ENCODE results near the gene CDHR4.
"Not testable (repeated sequence)": the region's sequence is repeated elsewhere in the genome, so short reads cannot be mapped to it uniquely, and the experiment has no call there.

Gene CDHR4

GRCh38 chr3:49802719-49803464 lies 3.2 kb upstream of the CDHR4 start, which contains the start of gene INKA1:
INKA1 (plus strand) TSS chr3:49803261; CDS start chr3:49803393, 132 bp downstream.
- peak; percentile 69 for DNase-seq

- DNase-seq, result no peak
Observed at GRCh38 chr3:49801160-49801559, 1.5 kb upstream of the CDHR4 start.

GRCh38 chr3:49799105-49799504 lies 568 bp downstream of the CDHR4 start:
- no peak for DNase-seq

DNA sequence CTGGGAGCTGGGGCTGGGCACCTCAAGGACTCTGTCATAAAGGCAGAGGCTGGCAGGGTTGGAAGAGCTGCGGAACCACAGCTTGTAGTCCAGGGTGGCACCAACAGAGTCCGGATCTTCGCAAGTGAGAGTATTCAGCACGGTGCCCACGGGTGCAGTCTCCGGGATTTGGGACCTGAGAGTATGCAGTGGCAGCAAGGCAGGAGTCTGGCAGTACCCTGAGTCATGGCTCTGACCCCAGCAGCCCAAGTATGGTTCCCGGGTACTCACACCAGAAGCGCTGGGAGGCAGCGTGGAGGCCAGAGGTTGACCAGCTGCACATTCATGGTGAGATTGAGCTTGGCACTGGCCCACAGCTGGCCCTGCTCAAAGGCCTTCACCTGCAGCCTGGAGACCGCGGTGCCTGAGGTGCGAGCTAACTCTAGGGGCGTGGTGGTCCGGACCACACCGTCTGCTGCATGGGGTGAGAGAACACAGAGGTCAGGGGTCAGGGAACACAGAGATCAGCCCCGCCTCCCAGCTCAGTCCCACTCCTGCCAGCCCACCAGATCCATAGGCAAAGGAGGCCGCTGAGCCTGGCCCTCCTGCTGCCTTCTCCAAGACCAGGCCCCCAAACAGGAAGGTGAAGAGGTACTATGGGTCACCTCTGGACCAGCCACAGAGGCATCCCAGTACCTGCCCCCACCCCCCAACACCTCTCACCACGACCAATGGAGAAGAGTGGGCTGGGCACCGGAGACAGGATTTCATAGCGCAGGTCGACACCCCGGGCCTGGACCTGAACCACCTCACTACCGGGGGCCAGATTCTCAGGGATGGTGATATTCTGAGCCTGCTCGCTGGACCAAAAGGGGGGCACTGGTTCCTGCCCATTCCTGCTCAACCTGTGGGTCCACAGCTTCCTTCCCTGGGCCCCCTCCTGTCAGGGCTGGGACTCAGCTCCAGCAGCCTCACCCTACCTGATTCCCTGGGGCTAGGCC lies 4.5 kb downstream of the CDHR4 start:
- DNase-seq, result no peak

DNA sequence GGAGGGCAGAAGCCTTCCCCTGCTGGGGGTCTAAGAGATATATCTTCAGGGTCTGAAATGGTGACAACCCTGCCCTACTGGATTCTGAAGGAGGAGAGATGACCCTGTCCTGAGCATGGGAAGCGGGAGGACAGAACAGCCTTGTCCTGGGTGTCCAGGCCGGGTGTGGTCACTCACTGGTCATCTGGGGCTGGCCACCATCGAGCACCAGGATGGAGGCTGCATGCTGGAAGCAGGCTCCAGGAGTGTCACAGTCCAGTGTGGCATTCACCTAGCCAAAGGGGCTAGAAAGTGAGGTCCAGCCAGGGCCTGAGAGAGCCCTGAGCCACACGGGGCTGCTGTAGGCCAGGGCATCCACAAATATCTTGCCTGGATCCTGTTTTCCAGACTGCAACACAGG lies 5.2 kb downstream of the CDHR4 start:
- DNase-seq, result no peak

- no peak for DNase-seq
Observed at GRCh38 chr3:49793486-49794085, 6.1 kb downstream of the CDHR4 start.

GRCh38 chr3:49792371-49793150 lies 7.1 kb downstream of the CDHR4 start:
- DNase-seq, result no peak

- no peak for DNase-seq
Observed at GRCh38 chr3:49791571-49791970, 8.1 kb downstream of the CDHR4 start.

DNA sequence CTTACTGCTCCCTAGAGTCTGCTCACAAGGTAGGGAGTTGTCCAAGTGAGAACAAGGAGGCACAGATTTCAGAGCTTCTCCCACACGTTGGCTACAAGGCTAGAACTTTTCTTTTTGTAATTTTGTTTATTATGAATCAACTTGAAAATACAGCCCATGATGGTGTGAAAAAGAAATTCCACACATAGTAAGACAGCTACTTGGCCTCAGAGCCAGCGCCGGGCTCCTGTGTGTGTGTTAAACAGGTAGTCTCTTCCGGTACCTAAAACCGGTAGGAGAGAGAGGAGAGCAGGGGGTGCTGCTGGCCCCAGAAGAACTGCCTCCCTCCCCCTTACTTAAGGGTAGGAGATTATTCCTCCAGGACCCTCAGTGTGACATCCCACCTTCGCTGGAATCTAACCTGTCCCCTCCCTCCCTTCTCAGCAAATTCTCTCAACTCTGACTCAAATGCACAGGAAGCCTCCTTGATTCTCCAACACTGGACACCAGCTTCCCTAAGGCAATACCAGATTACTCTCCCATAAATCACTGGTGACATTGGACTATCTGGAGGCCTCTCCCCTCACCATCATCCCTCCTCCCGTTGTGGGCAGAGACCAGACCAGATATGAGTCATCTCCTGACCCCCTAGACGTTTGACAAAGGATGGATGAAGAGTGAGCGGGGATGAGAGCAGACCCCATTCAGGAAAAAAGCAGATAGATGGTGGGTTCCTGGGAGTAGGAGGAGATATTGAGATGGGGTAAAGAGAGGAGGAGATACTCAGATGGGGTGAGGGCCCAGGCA lies 8.9 kb downstream of the CDHR4 start:
- DNase-seq, result no peak

GRCh38 chr3:49788056-49788455 lies 11.6 kb downstream of the CDHR4 start:
- no peak for DNase-seq

- no peak for DNase-seq
Observed at GRCh38 chr3:49787536-49787935, 12.1 kb downstream of the CDHR4 start.

- no peak for DNase-seq
Observed at GRCh38 chr3:49787182-49787464, 12.6 kb downstream of the CDHR4 start.

DNA sequence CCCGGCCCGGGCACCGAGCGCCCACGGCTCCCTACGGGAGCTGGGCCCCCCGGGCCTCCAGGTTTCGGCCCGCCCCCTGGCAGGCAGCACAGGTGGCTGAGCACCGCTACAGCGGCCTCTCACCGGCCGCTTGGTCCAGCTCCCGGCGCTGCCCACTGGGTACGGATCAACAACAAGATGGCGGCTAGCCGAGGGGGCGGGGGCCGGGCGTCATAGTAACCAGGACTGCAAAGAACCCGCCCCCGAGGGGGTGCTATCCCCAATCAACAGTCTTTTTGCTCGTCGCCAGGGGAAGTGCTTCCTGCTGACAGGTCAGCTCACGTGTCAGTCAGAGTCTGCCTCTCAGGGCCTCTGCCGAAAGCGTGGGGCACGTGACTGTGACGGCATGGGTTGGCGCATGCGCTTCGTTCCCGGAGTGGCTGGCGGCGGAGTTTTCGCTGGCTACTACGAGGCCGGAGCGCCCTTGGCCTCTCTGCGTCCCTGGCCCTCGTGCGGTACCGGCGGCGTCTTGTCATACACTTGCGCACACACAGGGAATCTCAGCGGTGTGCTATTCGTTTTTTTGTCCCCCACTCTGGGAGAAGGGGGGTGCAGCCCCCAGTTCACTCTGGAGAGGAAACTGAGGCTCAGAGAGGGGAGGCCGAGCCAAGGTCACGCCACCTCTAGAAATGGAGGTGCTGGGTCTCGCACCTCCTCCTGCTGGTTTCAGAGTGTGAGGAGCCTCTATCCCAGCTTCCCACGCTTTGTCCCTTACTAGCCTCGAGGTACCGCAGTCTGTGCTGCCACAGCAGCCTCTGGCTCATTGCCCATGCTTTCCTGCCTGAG lies 13.1 kb downstream of the CDHR4 start, which contains the start of gene IP6K1:
Gene IP6K1, minus strand, starts transcription at position 186 of the 825 bp plus-strand sequence. CDS start 38,502 bp downstream, outside the sequence.
- DNase-seq, result peak; percentile 100

- no peak for DNase-seq
Observed at GRCh38 chr3:49785565-49786356, 13.9 kb downstream of the CDHR4 start.

DNA sequence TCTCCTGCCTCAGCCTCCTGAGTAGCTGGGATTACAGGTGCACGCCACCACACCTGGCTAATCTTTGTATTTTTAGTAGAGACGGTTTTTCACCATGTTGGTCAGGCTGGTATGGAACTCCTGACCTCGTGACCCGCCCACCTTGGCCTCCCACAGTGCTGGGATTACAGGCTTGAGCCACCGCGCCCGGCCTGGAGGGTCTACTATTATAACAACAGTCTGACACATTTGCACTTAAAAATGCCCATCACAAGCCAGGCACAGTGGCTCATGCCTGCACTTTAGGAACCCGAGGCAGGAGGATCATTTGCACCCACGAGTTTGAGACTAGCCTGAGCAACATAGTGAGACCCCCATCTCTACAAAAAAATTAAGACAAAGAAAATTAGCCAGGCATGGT lies 17.4 kb downstream of the CDHR4 start:
- not testable (repeated sequence) for DNase-seq

DNA sequence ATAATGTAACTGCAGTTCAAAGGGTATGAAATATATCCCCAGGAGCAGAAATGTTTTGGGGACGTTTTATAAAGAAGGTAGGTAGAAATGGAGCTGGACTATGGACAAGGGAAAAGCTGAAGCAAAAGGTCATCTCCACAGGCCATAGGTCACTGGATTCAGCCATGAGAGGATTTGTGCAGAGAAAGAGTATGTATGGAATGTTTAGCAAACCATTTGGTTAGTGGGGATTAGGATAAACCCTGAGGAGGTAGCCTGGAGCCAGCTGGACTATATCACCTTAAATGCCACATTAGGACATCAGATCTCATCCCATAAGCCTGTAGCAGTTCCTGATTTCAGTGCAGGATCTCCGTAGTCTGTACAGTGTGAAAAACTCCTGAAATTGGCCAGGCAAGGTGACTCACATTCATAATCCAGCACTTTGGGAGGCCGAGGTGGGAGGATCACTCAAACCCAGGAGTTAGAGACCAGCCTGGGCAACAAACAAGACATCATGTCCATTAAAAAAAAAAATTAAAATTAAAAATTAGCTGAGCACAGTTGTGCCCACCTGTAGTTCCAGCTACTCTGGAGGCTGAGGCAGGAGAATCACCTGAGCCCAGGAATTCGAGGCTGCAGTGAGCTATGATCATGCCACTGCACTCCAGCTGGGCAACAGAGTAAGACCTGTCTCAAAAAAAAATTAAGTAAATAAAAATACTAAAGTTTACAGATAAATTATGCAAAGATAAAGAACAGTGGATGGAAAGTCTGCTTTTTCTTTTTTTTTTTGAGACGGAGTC lies 18.1 kb downstream of the CDHR4 start:
- no peak for DNase-seq

DNA sequence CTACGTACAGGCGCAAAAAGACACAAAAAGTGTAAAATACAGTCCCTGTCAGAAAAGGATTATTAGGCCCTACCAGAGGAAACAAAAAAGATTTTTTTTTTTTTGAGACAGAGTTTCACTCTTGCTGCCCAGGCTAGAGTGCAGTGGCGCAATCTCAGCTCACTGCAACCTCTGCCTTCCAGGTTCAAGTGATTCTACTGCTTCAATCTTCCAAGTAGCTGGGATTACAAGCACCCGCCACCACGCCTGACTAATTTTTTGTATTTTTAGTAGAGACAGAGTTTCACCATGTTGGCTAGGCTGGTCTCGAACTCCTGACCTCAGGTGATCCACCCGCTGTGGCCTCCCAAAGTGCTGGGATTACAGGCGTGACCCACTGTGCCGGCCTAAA lies 18.7 kb downstream of the CDHR4 start:
- peak; percentile 33 for DNase-seq

DNA sequence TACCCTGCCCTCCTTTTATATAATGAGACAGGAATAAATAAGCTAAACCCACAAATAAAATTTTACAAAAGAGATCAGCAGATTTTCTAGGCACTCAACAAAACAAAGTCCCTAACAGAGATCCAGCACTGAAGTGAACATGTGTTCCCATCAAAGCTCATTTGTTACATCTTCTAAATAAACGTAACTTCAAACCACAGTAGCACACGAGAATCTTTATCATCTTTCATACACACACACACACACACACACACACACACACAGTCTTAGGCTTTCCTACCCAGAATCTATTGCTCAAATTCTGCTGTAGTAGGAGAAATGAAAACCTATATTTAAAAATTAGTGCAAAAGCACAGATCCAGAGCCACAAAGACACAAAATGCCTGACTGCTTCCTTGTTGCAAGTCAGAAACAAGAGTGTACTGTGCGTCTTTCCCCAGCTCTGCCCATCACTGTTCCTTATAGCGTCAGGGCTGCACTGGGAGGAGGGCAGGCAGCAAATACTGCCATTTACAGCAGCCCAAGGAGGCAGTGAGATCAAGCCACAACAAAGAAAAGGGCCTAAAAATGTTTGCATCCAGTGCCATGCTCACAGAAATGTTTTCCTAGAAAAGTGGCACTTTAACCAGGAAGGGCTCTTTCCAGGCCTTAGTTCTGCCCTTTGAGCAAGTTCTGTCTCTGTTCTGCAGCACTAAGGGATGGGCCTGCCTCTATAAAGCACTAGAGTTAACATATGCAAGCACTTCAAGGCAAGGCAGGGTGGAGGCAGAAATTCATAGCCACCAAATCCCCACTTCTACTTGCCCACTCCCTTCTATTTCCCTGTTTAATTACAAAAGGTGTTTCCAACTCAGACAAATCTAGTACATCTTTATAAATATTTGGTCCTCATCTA lies 19.3 kb downstream of the CDHR4 start:
- DNase-seq, result no peak
